Body of pancreas (tissue), 4 donors: ENCODE measurements around the gene GSS. TPM values are rescaled to one million over a fixed set of nuclear protein-coding genes. Genes with fewer than 3 reads are reported as not detected.

Experiments
- ATAC-seq: fragments of 150-250 bp; one replicate; pipeline ENCODE4 v1.9.1; 2016
- DNase-seq, 4 donors: peaks; one replicate each; pipeline ENCODE4 v3.0.0-alpha.2; 2019
- H3K27ac ChIP-seq, 4 donors: fragments of 200-600 bp; sonication (generic); 1 replicate in 3 of 4; 2 replicates in 1 of 4; pipeline versions ENCODE4 v1.5.1 to v1.6.1; 2016 to 2019; ENCODE audit warnings: mild to moderate bottlenecking in 1 of 4, mixed read lengths in 1 of 4, moderate library complexity in 1 of 4
- H3K27me3 ChIP-seq, 2 donors: fragments of 200-600 bp; sonication (generic); one replicate each; pipeline ENCODE4 v1.6.0; 2016; ENCODE audit warnings: mild to moderate bottlenecking in 1 of 2
- H3K36me3 ChIP-seq, 2 donors: fragments of 200-600 bp; sonication (generic); replicated peaks in 1 of 2; 2 replicates each; pipeline ENCODE4 v1.5.1; 2016; ENCODE audit warnings: low read depth in 2 of 2; ENCODE audit not compliant: insufficient read depth in 1 of 2
- H3K4me1 ChIP-seq: fragments of 200-600 bp; sonication (generic); one replicate; pipeline ENCODE4 v1.6.0; 2016
- H3K4me3 ChIP-seq, 2 donors: fragments of 200-600 bp; sonication (generic); 1 replicate in 1 of 2; 2 replicates in 1 of 2; pipeline ENCODE4 v1.5.1; 2016 to 2019
- H3K9me3 ChIP-seq, 3 donors: fragments of 200-600 bp; sonication (generic); 1 replicate in 2 of 3; 2 replicates in 1 of 3; pipeline ENCODE4 v1.5.1; 2016
- CTCF ChIP-seq, 7 experiments: fragments of 450-650 bp in 4 of 7; fragments of 200-600 bp in 3 of 7; sonication (generic) in 3 of 7; IDR thresholded peaks; one replicate each; pipeline ENCODE4 v1.5.1; 2016 to 2019; ENCODE audit warnings: antibody characterized with exemption in 7 of 7
- POLR2A ChIP-seq, 3 donors: fragments of 450-650 bp; IDR thresholded peaks; one replicate each; pipeline ENCODE4 v1.6.1; 2016; ENCODE audit warnings: antibody characterized with exemption in 3 of 3, mild to moderate bottlenecking in 2 of 3
- WGBS, 2 donors: methylation state at CpG; one replicate each; pipeline ENCODE4 v1.1.5; 2017; 5-methylcytosine and 5-hydroxymethylcytosine counted together
- intact Hi-C: fragments of 100-400 bp; cut with DNase I; formaldehyde crosslinking; loops from one replicate; pipeline ENCODE4 v1.15.1; 2023
- total RNA-seq, 2 donors: library from RNA; depleted of rRNA; stranded (reverse); fragments of >200 nt; gene quantifications; one replicate each; pipeline ENCODE4 v1.1.0, GENCODE V29; 2016

The GSS gene
- total RNA-seq, 2 donors from 2014 or later: 24.6 to 33.0 TPM

GRCh38 chr20:34952671-34953070 is 2.9 kb downstream of the GSS start:
- DNase-seq (no peak), ATAC-seq (no peak)
- Histone ChIP-seq H3K4me3 (no peak overlapping the region), H3K27me3 (no peaks in the 10 kb centered on the region), H3K4me1 (peaks cover 13% of the 10 kb centered on the region), H3K27ac (no peak overlapping the region), H3K36me3 (no peaks in the 10 kb centered on the region), H3K9me3 (no peaks in the 10 kb centered on the region)
- intact Hi-C loops: no loop called here
- WGBS, 2 donors: 80 to 91% methylated on average over 5 of the region's 5 CpGs
- TF ChIP-seq CTCF (IDR thresholded peaks at IDR 0.05) (no peak), POLR2A (IDR thresholded peaks at IDR 0.05) (no peak)

GRCh38 chr20:34951652-34952051 is 4.0 kb downstream of the GSS start:
- Histone ChIP-seq H3K36me3 (no peaks in the 10 kb centered on the region), H3K27ac (no peak overlapping the region), H3K4me1 (peaks cover 13% of the 10 kb centered on the region), H3K27me3 (no peaks in the 10 kb centered on the region), H3K4me3 (no peak overlapping the region), H3K9me3 (no peaks in the 10 kb centered on the region)
- WGBS, 2 donors: 75 to 88% methylated on average over 5 to 8 of the region's 8 CpGs
- ATAC-seq: no peak
- intact Hi-C loops: no loop called here
- DNase-seq: no peak
- TF ChIP-seq CTCF (IDR thresholded peaks at IDR 0.05): no peak
- no peak for TF ChIP-seq POLR2A (IDR thresholded peaks at IDR 0.05)

GRCh38 chr20:34951252-34951651 is 4.4 kb downstream of the GSS start:
- H3K27ac ChIP-seq: no peak overlapping the region
- DNase-seq: no peak
- no peaks in the 10 kb centered on the region for H3K9me3 ChIP-seq
- ATAC-seq: no peak
- no peaks in the 10 kb centered on the region for H3K36me3 ChIP-seq
- H3K27me3 ChIP-seq: no peaks in the 10 kb centered on the region
- H3K4me1 ChIP-seq: peaks cover 10% of the 10 kb centered on the region
- TF ChIP-seq CTCF (IDR thresholded peaks at IDR 0.05): no peak
- no peak for TF ChIP-seq POLR2A (IDR thresholded peaks at IDR 0.05)
- 87 to 90% methylated on average over 2 of the region's 2 CpGs for WGBS, 2 donors
- no peak overlapping the region for H3K4me3 ChIP-seq
- intact Hi-C loops: no loop called here

- H3K4me3 ChIP-seq: no peak overlapping the region
- TF ChIP-seq CTCF (IDR thresholded peaks at IDR 0.05) (no peak), POLR2A (IDR thresholded peaks at IDR 0.05) (no peak)
- H3K36me3 ChIP-seq: no peaks in the 10 kb centered on the region
- WGBS, 2 donors: 94% methylated on average over 6 of the region's 6 CpGs
- H3K4me1 ChIP-seq: no peaks in the 10 kb centered on the region
- H3K27ac ChIP-seq: no peak overlapping the region
- DNase-seq: no peak
- H3K27me3 ChIP-seq: no peaks in the 10 kb centered on the region
- ATAC-seq: no peak
- intact Hi-C loops: no loop called here
- H3K9me3 ChIP-seq: no peaks in the 10 kb centered on the region
Measured at GRCh38 chr20:34949120-34949519, 6.5 kb downstream of the GSS start.

- Histone ChIP-seq H3K27me3 (no peaks in the 10 kb centered on the region), H3K27ac (no peak overlapping the region), H3K4me3 (no peak overlapping the region), H3K4me1 (no peaks in the 10 kb centered on the region), H3K9me3 (no peaks in the 10 kb centered on the region), H3K36me3 (no peaks in the 10 kb centered on the region)
- no peak for ATAC-seq
- intact Hi-C loops: no loop called here
- no peak for TF ChIP-seq POLR2A (IDR thresholded peaks at IDR 0.05)
- no peak for TF ChIP-seq CTCF (IDR thresholded peaks at IDR 0.05)
- no peak for DNase-seq
Measured at GRCh38 chr20:34948030-34948429, 7.6 kb downstream of the GSS start.
